Measurements from ENCODE around the gene IRGC.

The IRGC gene

DNA sequence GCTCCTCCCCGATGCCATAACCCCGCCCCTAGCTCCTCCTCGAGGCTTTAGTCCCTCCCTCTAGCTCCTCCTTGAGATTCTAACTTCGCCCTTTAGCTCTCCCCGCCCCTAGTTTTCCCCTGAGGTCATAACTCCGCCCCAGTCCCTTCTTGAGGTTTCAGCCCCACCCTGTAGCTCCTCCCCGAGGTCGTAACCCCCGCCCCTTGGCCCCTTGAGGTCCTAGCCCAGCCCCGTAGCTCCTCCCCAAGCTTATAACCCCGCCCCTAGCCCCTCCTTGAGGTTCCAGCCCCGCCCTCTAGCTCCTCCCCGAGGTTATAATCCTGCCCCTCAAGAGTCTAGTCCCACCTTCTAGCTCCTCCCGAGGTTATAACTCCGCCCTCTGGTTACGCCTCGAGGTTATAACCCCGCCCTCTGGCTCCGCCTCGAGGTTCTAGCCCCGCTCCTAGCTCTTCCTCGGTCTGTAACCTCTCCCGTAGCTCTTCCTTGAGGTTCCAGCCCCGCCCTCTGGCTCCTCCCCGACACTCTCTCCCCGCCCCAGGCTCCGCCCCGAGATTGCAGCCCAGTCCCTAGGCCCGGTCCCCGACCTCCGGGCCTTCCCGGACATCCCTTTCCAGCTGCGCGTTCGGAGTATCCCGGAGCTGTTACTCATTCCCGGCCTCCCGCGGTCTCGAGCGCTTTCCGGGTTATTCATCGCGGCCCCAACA, 47.3 kb upstream of the IRGC start (continued):
- TF ChIP-seq, protein P1, sequence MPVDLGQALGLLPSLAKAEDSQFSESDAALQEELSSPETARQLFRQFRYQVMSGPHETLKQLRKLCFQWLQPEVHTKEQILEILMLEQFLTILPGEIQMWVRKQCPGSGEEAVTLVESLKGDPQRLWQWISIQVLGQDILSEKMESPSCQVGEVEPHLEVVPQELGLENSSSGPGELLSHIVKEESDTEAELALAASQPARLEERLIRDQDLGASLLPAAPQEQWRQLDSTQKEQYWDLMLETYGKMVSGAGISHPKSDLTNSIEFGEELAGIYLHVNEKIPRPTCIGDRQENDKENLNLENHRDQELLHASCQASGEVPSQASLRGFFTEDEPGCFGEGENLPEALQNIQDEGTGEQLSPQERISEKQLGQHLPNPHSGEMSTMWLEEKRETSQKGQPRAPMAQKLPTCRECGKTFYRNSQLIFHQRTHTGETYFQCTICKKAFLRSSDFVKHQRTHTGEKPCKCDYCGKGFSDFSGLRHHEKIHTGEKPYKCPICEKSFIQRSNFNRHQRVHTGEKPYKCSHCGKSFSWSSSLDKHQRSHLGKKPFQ (tag by site-specific recombination; IDR thresholded peaks at IDR 0.05) = no peak
- TF ChIP-seq, protein P2, sequence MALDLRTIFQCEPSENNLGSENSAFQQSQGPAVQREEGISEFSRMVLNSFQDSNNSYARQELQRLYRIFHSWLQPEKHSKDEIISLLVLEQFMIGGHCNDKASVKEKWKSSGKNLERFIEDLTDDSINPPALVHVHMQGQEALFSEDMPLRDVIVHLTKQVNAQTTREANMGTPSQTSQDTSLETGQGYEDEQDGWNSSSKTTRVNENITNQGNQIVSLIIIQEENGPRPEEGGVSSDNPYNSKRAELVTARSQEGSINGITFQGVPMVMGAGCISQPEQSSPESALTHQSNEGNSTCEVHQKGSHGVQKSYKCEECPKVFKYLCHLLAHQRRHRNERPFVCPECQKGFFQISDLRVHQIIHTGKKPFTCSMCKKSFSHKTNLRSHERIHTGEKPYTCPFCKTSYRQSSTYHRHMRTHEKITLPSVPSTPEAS (tag by site-specific recombination; IDR thresholded peaks at IDR 0.05) = no peak
- TF ChIP-seq IKZF3 (tag by site-specific recombination; IDR thresholded peaks at IDR 0.05) = peak; percentile 100
- no peak for TF ChIP-seq ZNF157 (tag by site-specific recombination; IDR thresholded peaks at IDR 0.05)
- no peak for TF ChIP-seq ZNF560 (tag by site-specific recombination; IDR thresholded peaks at IDR 0.05; ENCODE audit: borderline replicate concordance)
- TF ChIP-seq ZNF266 (tag by site-specific recombination; IDR thresholded peaks at IDR 0.05; ENCODE audit: low read depth) = no peak
- TF ChIP-seq ZNF621 (tag by site-specific recombination; IDR thresholded peaks at IDR 0.05) = no peak
- TF ChIP-seq ZNF169 (tag by site-specific recombination; IDR thresholded peaks at IDR 0.05) = no peak
- no peak for TF ChIP-seq ZNF692 (tag by site-specific recombination; IDR thresholded peaks at IDR 0.05)
- TF ChIP-seq ZBTB1 (tag by site-specific recombination; IDR thresholded peaks at IDR 0.05) = no peak
- no peak for TF ChIP-seq ZNF785 (tag by site-specific recombination; IDR thresholded peaks at IDR 0.05)
- no peak for TF ChIP-seq ZNF37A (tag by site-specific recombination; IDR thresholded peaks at IDR 0.05)
- no peak for TF ChIP-seq ZNF513 (tag by site-specific recombination; IDR thresholded peaks at IDR 0.05)
- no peak for TF ChIP-seq ZNF529 (tag by site-specific recombination; IDR thresholded peaks at IDR 0.05; ENCODE audit: insufficient replicate concordance)
- TF ChIP-seq ZSCAN5A (tag by site-specific recombination; IDR thresholded peaks at IDR 0.05) = no peak
- TF ChIP-seq BCL11B (tag by site-specific recombination; IDR thresholded peaks at IDR 0.05; ENCODE audit: low read depth) = peak; percentile 82; the same call in 1 of the 2 replicates
- TF ChIP-seq ZNF10 (tag by site-specific recombination; IDR thresholded peaks at IDR 0.05) = no peak
- no peak for TF ChIP-seq ZNF19 (tag by site-specific recombination; IDR thresholded peaks at IDR 0.05; ENCODE audit: low read depth)
- peak; percentile 71; the same call in 1 of the 2 replicates for TF ChIP-seq ZNF660 (tag by site-specific recombination; IDR thresholded peaks at IDR 0.05)
- TF ChIP-seq ZNF366 (tag by site-specific recombination; conservative IDR thresholded peaks at IDR 0.05) = peak; percentile 73
- TF ChIP-seq ZNF248 (tag by site-specific recombination; IDR thresholded peaks at IDR 0.05) = no peak
- TF ChIP-seq, protein P3, sequence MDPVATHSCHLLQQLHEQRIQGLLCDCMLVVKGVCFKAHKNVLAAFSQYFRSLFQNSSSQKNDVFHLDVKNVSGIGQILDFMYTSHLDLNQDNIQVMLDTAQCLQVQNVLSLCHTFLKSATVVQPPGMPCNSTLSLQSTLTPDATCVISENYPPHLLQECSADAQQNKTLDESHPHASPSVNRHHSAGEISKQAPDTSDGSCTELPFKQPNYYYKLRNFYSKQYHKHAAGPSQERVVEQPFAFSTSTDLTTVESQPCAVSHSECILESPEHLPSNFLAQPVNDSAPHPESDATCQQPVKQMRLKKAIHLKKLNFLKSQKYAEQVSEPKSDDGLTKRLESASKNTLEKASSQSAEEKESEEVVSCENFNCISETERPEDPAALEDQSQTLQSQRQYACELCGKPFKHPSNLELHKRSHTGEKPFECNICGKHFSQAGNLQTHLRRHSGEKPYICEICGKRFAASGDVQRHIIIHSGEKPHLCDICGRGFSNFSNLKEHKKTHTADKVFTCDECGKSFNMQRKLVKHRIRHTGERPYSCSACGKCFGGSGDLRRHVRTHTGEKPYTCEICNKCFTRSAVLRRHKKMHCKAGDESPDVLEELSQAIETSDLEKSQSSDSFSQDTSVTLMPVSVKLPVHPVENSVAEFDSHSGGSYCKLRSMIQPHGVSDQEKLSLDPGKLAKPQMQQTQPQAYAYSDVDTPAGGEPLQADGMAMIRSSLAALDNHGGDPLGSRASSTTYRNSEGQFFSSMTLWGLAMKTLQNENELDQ (tag by site-specific recombination; IDR thresholded peaks at IDR 0.05; ENCODE audit: low read depth) = no peak
- TF ChIP-seq GLI2 (tag by site-specific recombination; IDR thresholded peaks at IDR 0.05; ENCODE audit: borderline replicate concordance, low read depth) = no peak
- no peak for TF ChIP-seq ZNF791 (tag by site-specific recombination; IDR thresholded peaks at IDR 0.05)
- no peak for TF ChIP-seq ZNF175 (tag by site-specific recombination; IDR thresholded peaks at IDR 0.05)
- TF ChIP-seq ZNF792 (tag by site-specific recombination; IDR thresholded peaks at IDR 0.05) = no peak
- no peak for TF ChIP-seq ZNF16 (tag by site-specific recombination; IDR thresholded peaks at IDR 0.05; ENCODE audit: low read depth)
- TF ChIP-seq ELK4 (IDR thresholded peaks at IDR 0.05; ENCODE audit: borderline replicate concordance, low read depth, low read length) = no peak
- TF ChIP-seq ZNF362 (tag by site-specific recombination; IDR thresholded peaks at IDR 0.05) = no peak
